Activated CD4-positive, alpha-beta T cell treated with anti-CD3 and anti-CD28 coated beads for 36 hours (primary cell): Measurements from ENCODE around the gene ZMIZ1. TPM values are rescaled to one million over a fixed set of nuclear protein-coding genes. Genes with fewer than 3 reads are reported as not detected.

Source experiments
- ATAC-seq: fragments of 200-7000 bp; cut with Tn5 transposase; one replicate; pipeline ENCODE4 v1.10.0; 2021; ENCODE audit warnings: mild to moderate bottlenecking, moderate library complexity
- CTCF ChIA-PET: fragments of 350-600 bp; sonication (Branson Sonifier 250); formaldehyde crosslinking; loops from one replicate; lab custom pipeline; 2021; ENCODE audit warnings: antibody characterized with exemption; lab: Charles Lee
- POLR2A ChIA-PET: fragments of 350-600 bp; sonication (Branson Sonifier 250); formaldehyde crosslinking; loops from one replicate; lab custom pipeline; 2021; ENCODE audit warnings: antibody characterized with exemption, inconsistent platforms; lab: Charles Lee
- DNase-seq: peaks from one replicate; pipeline ENCODE4 v3.0.0-alpha.2; 2020
- H3K27ac Mint-ChIP-seq: one replicate; pipeline ENCODE4 v1.8.0; 2021; ENCODE audit warnings: mixed read lengths
- H3K27me3 Mint-ChIP-seq: one replicate; pipeline ENCODE4 v1.8.0; 2021; ENCODE audit warnings: mixed read lengths
- H3K36me3 Mint-ChIP-seq: one replicate; pipeline ENCODE4 v1.8.0; 2021; ENCODE audit warnings: low read depth, mixed read lengths
- H3K4me1 Mint-ChIP-seq: one replicate; pipeline ENCODE4 v1.8.0; 2021; ENCODE audit warnings: mixed read lengths
- H3K4me3 Mint-ChIP-seq: one replicate; pipeline ENCODE4 v1.8.0; 2021; ENCODE audit warnings: mild to moderate bottlenecking, moderate library complexity, mixed read lengths
- H3K9me3 Mint-ChIP-seq: one replicate; pipeline ENCODE4 v1.8.0; 2021; ENCODE audit warnings: low read depth, mixed read lengths
- intact Hi-C, 2 experiments: fragments of 100-400 bp; cut with DNase I in 1 of 2; cut with micrococcal nuclease in 1 of 2; formaldehyde crosslinking; loops; one replicate each; pipeline versions ENCODE4 v1.14.2 to v1.15.1; 2022 to 2024; cut with DNase I, micrococcal nuclease
- total RNA-seq, 2 experiments: library from RNA; stranded (reverse); gene quantifications; one replicate each; pipeline ENCODE4 v1.2.3, GENCODE V29; 2021

ZMIZ1 gene
- total RNA-seq, 2 experiments from 2014 or later, result 33.9 to 34.3 TPM

DNA sequence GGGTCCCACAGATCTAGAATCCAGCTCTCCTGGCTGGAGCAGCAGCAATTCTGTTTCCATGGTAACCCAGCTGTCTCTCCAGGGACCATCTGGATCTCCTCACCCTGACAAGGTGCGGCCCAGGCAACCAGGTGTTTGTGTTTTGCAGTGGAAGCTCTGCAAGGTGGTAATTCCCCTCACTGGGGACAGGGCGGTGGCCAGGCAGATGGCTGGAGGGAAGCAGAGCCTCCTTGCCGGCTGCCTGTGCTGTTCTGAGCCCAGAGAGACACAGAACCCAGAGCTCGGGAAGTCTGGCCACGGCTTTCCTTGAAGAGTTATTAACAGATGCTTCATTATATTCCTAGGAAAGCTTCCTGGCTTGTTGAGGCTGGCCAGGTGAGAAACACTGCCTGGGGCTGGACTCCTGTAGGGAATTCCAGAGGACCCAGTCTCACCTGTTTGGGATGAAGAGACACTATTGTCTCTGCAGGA is 160.3 kb downstream of the ZMIZ1 start:
- POLR2A ChIA-PET, result no interaction called here
- DNase-seq (no peak), ATAC-seq (no peak)
- no peaks in the 10 kb centered on the region for H3K4me1 Mint-ChIP-seq
- no peak overlapping the region for H3K27ac Mint-ChIP-seq
- no peaks in the 10 kb centered on the region for H3K36me3 Mint-ChIP-seq
- CTCF ChIA-PET, result interaction anchor here (0.7 kb wide), 1 partner anchor 116 kb away, joined by 3 read pairs; no protein-coding TSS in a partner anchor
- H3K27me3 Mint-ChIP-seq, result no peaks in the 10 kb centered on the region
- no peak overlapping the region for H3K4me3 Mint-ChIP-seq
- no peaks in the 10 kb centered on the region for H3K9me3 Mint-ChIP-seq
- intact Hi-C loops, result no loop called here

DNA sequence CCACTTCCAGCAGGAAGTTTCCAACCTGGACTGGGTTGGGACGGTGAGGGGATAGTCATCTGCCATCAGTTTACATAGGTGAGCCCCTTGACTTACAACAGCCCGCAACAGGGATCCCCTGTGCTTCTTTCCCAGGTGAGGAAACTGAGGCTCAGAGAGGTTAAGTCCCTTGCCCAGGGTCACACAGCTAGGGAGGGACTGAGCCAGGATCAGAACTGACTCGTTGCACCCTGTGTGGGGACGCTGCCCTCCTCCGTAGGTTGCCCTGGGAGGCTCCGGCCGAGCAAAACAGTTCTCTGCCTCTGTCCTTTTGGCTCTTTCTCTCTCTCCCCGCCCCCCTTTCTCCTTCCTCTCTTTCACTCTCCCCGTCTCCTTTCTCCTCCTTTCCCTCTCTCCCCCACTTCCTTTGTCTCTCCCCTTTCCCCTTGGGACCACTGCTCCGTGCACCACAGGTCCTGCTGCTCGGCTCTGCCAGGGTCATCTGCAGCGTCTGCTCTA is 161.1 kb downstream of the ZMIZ1 start:
- no peaks in the 10 kb centered on the region for H3K9me3 Mint-ChIP-seq
- H3K27ac Mint-ChIP-seq, result no peak overlapping the region
- intact Hi-C loops, result no loop called here
- H3K27me3 Mint-ChIP-seq, result no peaks in the 10 kb centered on the region
- no peaks in the 10 kb centered on the region for H3K36me3 Mint-ChIP-seq
- no peak for DNase-seq
- H3K4me1 Mint-ChIP-seq, result no peaks in the 10 kb centered on the region
- ATAC-seq, result no peak
- CTCF ChIA-PET, result no interaction called here
- H3K4me3 Mint-ChIP-seq, result no peak overlapping the region
- POLR2A ChIA-PET, result no interaction called here

DNA sequence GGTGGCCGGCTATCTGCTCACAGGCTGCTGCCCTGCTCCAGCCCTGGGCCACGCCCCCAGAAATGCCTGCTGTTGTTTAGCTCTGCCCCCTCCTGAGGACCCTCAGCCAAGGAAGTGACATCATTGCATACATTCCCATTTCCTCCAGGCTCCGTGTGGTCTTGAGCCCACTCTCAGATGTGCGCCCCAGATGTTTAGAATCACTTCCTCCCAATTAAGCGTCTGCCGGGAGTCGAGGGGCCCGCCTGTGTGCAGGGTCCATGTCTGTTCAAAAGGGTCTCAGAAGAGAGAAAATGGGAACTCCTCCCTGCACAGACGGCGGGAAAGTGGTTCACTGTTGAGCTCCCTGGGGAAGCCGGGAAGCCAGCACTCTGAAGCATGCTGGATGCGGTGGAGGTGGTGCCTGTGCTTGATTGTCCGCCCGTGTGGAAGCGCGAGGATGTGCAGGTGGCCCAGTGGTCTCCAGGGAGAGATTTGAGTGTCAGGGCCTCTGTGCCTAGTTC is 161.6 kb downstream of the ZMIZ1 start:
- DNase-seq (no peak), ATAC-seq (no peak)
- intact Hi-C loops, result no loop called here
- no peaks in the 10 kb centered on the region for H3K4me1 Mint-ChIP-seq
- CTCF ChIA-PET, result no interaction called here
- H3K9me3 Mint-ChIP-seq, result no peaks in the 10 kb centered on the region
- H3K27me3 Mint-ChIP-seq, result no peaks in the 10 kb centered on the region
- no peak overlapping the region for H3K27ac Mint-ChIP-seq
- H3K36me3 Mint-ChIP-seq, result no peaks in the 10 kb centered on the region
- POLR2A ChIA-PET, result no interaction called here
- no peak overlapping the region for H3K4me3 Mint-ChIP-seq

DNA sequence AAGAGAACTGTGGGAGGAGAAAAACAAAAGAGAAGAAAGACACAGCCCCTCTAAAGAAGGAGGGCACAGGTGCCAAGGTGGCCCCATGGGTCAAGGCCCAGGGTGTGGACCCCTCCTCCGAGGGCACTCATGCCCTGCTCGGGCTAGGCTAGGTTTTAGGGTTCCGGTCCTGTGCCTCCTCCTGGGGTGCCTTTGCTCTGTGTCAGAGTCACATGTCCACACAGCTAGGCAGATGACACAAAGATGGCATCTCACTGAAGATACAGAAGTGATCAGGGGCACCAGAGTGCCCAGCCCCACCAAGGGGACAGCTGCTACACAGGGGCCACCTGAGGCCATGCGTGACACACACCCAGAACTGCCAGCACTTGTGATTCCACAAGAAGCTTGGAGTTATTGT is 162.1 kb downstream of the ZMIZ1 start:
- intact Hi-C loops, result no loop called here
- Mint-ChIP-seq H3K9me3 (no peaks in the 10 kb centered on the region), H3K27ac (no peak overlapping the region), H3K36me3 (no peaks in the 10 kb centered on the region), H3K4me1 (no peaks in the 10 kb centered on the region), H3K27me3 (no peaks in the 10 kb centered on the region), H3K4me3 (no peak overlapping the region)
- POLR2A ChIA-PET, result no interaction called here
- ATAC-seq (no peak), DNase-seq (no peak)
- CTCF ChIA-PET, result no interaction called here

DNA sequence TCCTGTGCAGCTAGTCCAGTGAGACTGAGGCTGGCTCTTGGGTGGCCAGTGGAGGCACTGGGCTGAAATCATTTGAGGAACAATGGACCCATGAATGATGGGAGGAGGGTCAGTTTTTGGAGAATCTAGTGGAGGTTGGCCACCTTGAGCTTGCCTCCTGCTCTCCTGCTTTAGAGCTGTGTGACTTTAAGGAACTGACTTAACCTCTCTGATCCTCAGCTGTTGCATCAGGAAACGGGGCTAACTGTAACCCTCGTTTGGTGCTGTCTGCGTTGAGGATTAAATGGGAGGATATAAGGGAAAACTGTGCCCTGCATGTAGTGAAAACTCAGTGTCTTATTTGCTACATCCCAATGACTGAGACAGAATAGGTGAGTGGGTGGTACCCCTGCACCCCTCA is 163.1 kb downstream of the ZMIZ1 start:
- no peak for ATAC-seq
- no peak for DNase-seq
- Mint-ChIP-seq H3K27ac (no peak overlapping the region), H3K4me3 (no peak overlapping the region), H3K27me3 (no peaks in the 10 kb centered on the region), H3K36me3 (no peaks in the 10 kb centered on the region), H3K9me3 (no peaks in the 10 kb centered on the region), H3K4me1 (no peaks in the 10 kb centered on the region)
- ChIA-PET CTCF (interaction anchor here (0.6 kb wide), 1 partner anchor 20 kb away, joined by 5 read pairs; no protein-coding TSS in a partner anchor), POLR2A (no interaction called here)
- intact Hi-C loops, result no loop called here

DNA sequence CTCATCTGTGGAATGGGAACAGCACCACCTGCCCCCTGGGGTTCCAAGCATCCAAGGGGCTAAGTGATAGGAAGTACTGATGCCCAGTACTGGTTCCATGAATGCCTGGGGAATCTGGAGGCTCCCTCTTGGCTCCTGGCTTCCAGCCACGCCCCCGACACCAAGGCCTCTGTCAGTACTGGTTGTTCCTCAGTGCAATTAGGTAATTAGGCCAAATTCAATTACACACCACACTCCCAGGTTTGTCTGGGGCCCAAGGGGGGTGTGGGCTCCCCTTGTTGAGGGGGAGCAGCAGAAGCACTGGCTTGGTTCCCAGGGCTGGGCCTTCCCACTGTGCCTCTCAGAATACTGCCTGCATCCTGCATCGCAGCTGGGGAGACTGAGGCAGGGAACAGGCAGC is 164.1 kb downstream of the ZMIZ1 start:
- intact Hi-C loops, result no loop called here
- no peak for ATAC-seq
- no peak for DNase-seq
- no peaks in the 10 kb centered on the region for H3K4me1 Mint-ChIP-seq
- no peaks in the 10 kb centered on the region for H3K36me3 Mint-ChIP-seq
- H3K27ac Mint-ChIP-seq, result no peak overlapping the region
- H3K27me3 Mint-ChIP-seq, result no peaks in the 10 kb centered on the region
- ChIA-PET POLR2A (no interaction called here), CTCF (interaction anchor here (0.6 kb wide), 1 partner anchor 1307 kb away, joined by 3 read pairs; no protein-coding TSS in a partner anchor)
- no peaks in the 10 kb centered on the region for H3K9me3 Mint-ChIP-seq
- H3K4me3 Mint-ChIP-seq, result no peak overlapping the region

DNA sequence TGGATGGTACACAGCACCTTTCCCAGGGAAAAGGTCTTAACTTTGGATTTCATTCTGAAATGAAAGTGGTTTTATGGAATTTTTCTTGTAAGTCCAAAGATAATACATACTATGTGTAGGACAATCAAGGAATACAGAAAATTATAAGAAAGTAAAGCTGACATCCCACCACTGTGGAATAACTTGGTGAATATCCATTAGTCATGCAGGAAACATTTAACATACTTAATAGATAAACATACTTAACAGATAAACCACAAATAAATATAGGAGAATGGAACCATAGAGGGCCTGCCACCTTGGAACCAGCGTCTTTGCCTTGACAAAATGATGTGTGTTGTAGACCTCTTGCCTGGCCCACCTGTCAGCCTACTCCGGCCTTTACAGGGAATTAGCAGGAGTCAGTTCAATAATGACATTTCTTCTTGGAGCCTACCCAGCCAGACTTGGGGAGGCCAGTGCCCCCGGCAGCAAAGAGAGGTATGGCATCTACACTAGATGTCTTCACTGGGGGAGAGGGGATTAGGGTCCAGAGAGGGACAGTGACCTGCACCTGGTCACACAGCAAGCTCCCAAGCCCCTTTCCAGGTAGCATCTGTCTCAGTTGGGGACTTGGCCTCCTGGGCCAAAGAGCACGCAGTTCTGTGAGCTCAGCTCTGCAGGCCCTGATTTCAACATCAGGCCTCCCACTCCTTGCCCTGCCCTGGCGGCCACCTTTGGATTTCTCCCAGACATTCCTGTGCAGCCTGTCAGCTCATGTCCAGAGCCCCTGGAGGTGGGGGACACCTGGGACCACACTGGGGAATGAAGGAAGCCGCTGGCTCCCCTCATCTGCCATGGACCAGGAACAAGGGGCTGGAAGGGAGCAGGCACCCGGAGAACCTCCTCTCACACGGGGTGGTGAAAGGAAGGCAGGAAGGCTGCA is 165.9 kb downstream of the ZMIZ1 start:
- Mint-ChIP-seq H3K36me3 (no peaks in the 10 kb centered on the region), H3K4me1 (peaks cover 4% of the 10 kb centered on the region), H3K9me3 (no peaks in the 10 kb centered on the region), H3K27me3 (no peaks in the 10 kb centered on the region), H3K27ac (no peak overlapping the region), H3K4me3 (no peak overlapping the region)
- DNase-seq (no peak), ATAC-seq (no peak)
- intact Hi-C loops, result no loop called here
- POLR2A ChIA-PET, result no interaction called here
- CTCF ChIA-PET, result no interaction called here

DNA sequence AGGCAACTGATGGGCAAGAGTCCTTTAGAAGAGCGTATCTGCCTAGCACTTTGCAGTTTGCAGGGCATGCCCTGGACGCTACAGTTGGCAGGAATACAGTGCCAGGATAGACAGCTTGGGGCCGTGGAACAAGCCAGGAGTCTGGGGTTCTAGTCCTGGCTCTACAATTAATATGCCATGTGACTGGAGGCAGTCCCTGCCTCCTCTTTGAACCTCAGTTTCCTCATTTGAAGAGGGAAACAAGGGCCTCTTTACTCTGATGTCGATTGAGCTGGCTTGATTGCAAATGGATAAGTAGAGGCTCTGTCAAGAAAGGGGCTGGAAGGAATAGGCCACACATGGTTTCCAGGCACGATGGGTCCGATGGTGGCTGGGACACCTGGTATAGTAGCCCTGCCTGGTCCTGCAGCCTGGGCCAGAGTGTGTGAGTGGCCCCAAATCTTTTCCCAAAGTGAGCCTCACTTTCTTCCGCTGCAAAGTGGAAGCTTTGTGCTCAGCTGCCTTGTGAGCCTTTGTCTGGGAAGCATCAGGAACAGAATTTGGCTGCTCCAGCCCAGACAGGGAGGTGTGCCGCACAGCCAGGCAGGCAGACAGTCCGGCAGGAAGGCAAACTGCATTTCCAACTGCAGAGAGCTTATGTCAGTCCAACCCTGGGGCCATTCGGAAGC is 167.1 kb downstream of the ZMIZ1 start:
- CTCF ChIA-PET, result interaction anchor here (1.0 to 1.2 kb wide), 2 partner anchors 137 to 139 kb away, joined by 3 to 4 read pairs; no protein-coding TSS in a partner anchor
- no peak for DNase-seq
- no peak overlapping the region for H3K4me3 Mint-ChIP-seq
- POLR2A ChIA-PET, result no interaction called here
- intact Hi-C loops, result no loop called here
- H3K36me3 Mint-ChIP-seq, result no peaks in the 10 kb centered on the region
- H3K4me1 Mint-ChIP-seq, result peaks cover 11% of the 10 kb centered on the region
- no peaks in the 10 kb centered on the region for H3K9me3 Mint-ChIP-seq
- H3K27me3 Mint-ChIP-seq, result no peaks in the 10 kb centered on the region
- no peak overlapping the region for H3K27ac Mint-ChIP-seq
- no peak for ATAC-seq

DNA sequence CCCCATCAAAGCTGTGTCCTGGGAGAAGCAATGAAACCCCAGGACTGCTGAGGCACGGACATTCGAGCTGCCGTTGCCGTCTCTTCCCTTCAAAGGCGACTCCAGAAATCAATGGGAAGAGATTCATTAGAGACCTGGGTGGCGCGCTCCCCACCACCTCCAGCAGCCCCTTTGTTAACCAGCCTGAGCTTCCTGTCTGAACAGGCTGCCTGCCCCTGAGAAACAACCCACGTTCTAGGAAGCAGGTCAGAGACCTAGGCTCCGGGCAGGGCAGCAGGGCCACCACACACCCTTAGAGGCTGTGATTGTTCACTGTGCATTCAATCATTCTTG is 167.6 kb downstream of the ZMIZ1 start:
- Mint-ChIP-seq H3K9me3 (no peaks in the 10 kb centered on the region), H3K36me3 (no peaks in the 10 kb centered on the region), H3K27ac (no peak overlapping the region), H3K4me1 (peaks cover 16% of the 10 kb centered on the region), H3K27me3 (no peaks in the 10 kb centered on the region), H3K4me3 (no peak overlapping the region)
- intact Hi-C loops, result no loop called here
- ATAC-seq (no peak), DNase-seq (no peak)
- ChIA-PET POLR2A (interaction anchor here (0.6 kb wide), 1 partner anchor 17 kb away, joined by 3 read pairs; no protein-coding TSS in a partner anchor), CTCF (interaction anchor here (1.0 to 1.2 kb wide), 2 partner anchors 137 to 138 kb away, joined by 3 to 4 read pairs; no protein-coding TSS in a partner anchor)

DNA sequence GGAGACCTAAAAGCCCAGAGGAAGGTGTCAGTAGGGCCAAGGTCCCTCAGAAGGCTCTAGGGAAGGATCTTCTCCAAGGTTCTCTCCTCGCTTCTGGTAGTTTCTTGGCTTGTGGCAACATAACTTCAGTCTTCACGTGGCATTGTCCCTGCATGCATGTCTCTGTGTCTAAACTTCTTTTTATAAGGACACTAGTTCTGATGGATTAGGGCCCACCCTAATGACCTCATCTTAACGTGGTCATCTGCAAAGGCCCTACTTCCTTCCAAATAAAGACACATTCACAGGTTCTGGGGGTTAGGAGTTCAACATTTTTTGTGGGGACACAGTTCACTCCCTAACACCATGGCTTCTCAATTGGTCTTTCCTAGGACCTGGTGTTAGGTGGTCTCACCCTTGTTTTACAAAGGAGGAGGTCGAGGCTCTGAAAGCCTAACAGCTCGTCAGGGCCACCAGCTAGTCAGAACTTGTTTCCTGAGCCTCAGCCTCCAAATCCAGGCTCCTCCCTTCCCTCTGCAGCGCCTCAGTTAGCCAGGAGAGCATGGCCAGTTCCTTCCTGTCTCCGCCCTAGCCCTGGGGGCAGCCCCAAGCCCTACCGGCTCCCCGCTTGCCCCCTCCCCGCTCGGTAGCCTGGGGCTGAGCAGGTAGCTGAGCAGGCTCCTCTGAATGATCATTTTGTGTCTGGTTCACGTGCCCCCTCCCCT is 168.8 kb downstream of the ZMIZ1 start:
- Mint-ChIP-seq H3K27ac (no peak overlapping the region), H3K4me1 (peaks cover 22% of the 10 kb centered on the region)

DNA sequence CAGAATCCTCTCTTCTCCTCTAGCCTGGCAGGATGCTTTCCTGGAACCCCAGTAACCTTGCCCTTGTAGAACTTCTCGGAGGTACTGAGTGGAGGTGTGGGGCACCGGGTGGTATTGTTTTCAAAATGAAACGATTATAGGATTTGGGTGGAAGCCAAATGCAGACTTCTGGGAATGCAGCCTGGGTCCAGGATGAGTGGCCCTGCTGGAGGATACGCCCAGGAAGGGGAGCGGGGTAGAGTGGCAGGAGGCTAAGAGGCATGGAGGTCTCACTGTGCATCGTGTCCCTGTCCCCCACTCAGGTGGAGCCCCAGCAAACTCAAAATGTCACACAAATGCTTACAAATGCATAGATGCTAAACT is 169.4 kb downstream of the ZMIZ1 start:
- ChIA-PET CTCF (interaction anchor here (0.9 kb wide), 1 partner anchor 309 kb away, joined by 3 read pairs; no protein-coding TSS in a partner anchor), POLR2A (no interaction called here)
- Mint-ChIP-seq H3K27me3 (no peaks in the 10 kb centered on the region), H3K4me1 (peaks cover 22% of the 10 kb centered on the region), H3K9me3 (no peaks in the 10 kb centered on the region), H3K4me3 (no peak overlapping the region), H3K36me3 (no peaks in the 10 kb centered on the region), H3K27ac (no peak overlapping the region)
- no peak for DNase-seq
- intact Hi-C loops, result no loop called here
- no peak for ATAC-seq

More for the DNA sequence above, 168.8 kb downstream of the ZMIZ1 start:
- intact Hi-C loops, result no loop called here
- ChIA-PET CTCF (no interaction called here), POLR2A (no interaction called here)
- no peaks in the 10 kb centered on the region for H3K9me3 Mint-ChIP-seq
- no peak overlapping the region for H3K4me3 Mint-ChIP-seq
- DNase-seq (no peak), ATAC-seq (no peak)
- no peaks in the 10 kb centered on the region for H3K27me3 Mint-ChIP-seq
- no peaks in the 10 kb centered on the region for H3K36me3 Mint-ChIP-seq
